K562 (cell line): ENCODE results near the gene PDZK1. TPM values are rescaled to one million over a fixed set of nuclear protein-coding genes. Genes with fewer than 3 reads are reported as not detected.
"Not testable (repeated sequence)": the region's sequence is repeated elsewhere in the genome, so short reads cannot be mapped to it uniquely, and the experiment has no call there.

Source experiments
- ATAC-seq: fragments of 200-7000 bp; cut with Tn5 transposase; 3 replicates; pipeline ENCODE4 v1.9.1; 2020; ENCODE audit warnings: moderate library complexity
- BruUV-seq: library from RNA; stranded (reverse); fragments of 400-500 nt; replicated peaks from 2 replicates; lab custom pipeline; 2021; lab: Mats Ljungman, UMichigan
- CTCF ChIA-PET: fragments of 300-600 bp; formaldehyde crosslinking; extraction: SDS; loops from one replicate; lab custom pipeline; 2021; ENCODE audit warnings: low intra/inter-chr PET ratio; lab: Yijun Ruan, JAX
- POLR2A ChIA-PET: fragments of 300-600, 350-650 bp; sonication (Branson Sonifier 250); formaldehyde crosslinking; extraction: SDS; loops from one replicate; lab custom pipeline; 2021; ENCODE audit warnings: antibody characterized with exemption, inconsistent platforms; lab: Yijun Ruan, JAX
- DNase-seq, 4 experiments: peaks; one replicate each; pipeline versions ENCODE4 v3.0.0 to v3.0.0-alpha.2; 2011 to 2018; ENCODE audit warnings: low spot score in 3 of 4, mixed read lengths in 3 of 4; ENCODE audit errors: extremely low read depth in 1 of 4
- FAIRE-seq: peaks from 2 replicates; lab custom pipeline; 2011; peaks lifted over from hg19 to GRCh38; lab: Jason Lieb, UNC
- H2AFZ ChIP-seq: 2 replicates; pipeline ENCODE4 v1.6.0; 2011; ENCODE audit warnings: low read depth, low read length, control low read depth, inconsistent platforms
- H3K27ac ChIP-seq: fragments of 200-600 bp; 3 replicates; pipeline ENCODE4 v1.8.0; 2011; ENCODE audit warnings: low read depth, mild to moderate bottlenecking, control low read depth, inconsistent platforms, low read length, moderate library complexity, mixed read lengths; ENCODE audit errors: extremely low read depth
- H3K27me3 ChIP-seq, 2 experiments: fragments of 300-600 bp in 1 of 2; 2 replicates in 1 of 2; 3 replicates in 1 of 2; pipeline versions ENCODE4 v1.6.0 to v1.8.0; 2011; ENCODE audit warnings: inconsistent platforms in 2 of 2, low read length in 2 of 2, mild to moderate bottlenecking in 1 of 2, mixed read lengths in 1 of 2, moderate library complexity in 1 of 2; ENCODE audit not compliant: control insufficient read depth in 2 of 2, insufficient read depth in 2 of 2
- H3K36me3 ChIP-seq: fragments of 300-600 bp; 3 replicates; pipeline ENCODE4 v1.8.0; 2011; ENCODE audit warnings: mild to moderate bottlenecking, low read length, inconsistent platforms; ENCODE audit not compliant: control insufficient read depth, insufficient read depth
- H3K4me1 ChIP-seq, 2 experiments: fragments of 200-600 bp in 1 of 2; replicated peaks in 1 of 2; 2 replicates in 1 of 2; 3 replicates in 1 of 2; pipeline versions ENCODE4 v1.5.1 to v1.8.0; 2011; ENCODE audit warnings: inconsistent platforms in 2 of 2, low read length in 2 of 2, mild to moderate bottlenecking in 1 of 2, mixed read lengths in 1 of 2, moderate library complexity in 1 of 2; ENCODE audit not compliant: control insufficient read depth in 2 of 2, insufficient read depth in 2 of 2
- H3K4me2 ChIP-seq: 2 replicates; pipeline ENCODE4 v1.6.1; 2011; ENCODE audit warnings: low read length, control low read depth, inconsistent platforms, mixed read lengths; ENCODE audit not compliant: insufficient read depth
- H3K4me3 ChIP-seq: fragments of 200-600 bp; sonication (generic), shearing (Covaris generic); 2 replicates; pipeline ENCODE4 v1.5.1; 2016; ENCODE audit warnings: control low read depth, inconsistent platforms
- H3K79me2 ChIP-seq: fragments of 200-600 bp; 3 replicates; pipeline ENCODE4 v1.8.0; 2011; ENCODE audit warnings: low read length, inconsistent platforms; ENCODE audit not compliant: control insufficient read depth, insufficient read depth
- H3K9ac ChIP-seq, 2 experiments: 2 replicates each; pipeline versions ENCODE4 v1.6.0 to v1.6.1; 2011; ENCODE audit warnings: low read depth in 2 of 2, low read length in 2 of 2, control low read depth in 1 of 2, inconsistent platforms in 1 of 2, mild to moderate bottlenecking in 1 of 2, mixed read lengths in 1 of 2; ENCODE audit not compliant: insufficient read depth in 1 of 2
- H3K9me1 ChIP-seq: one replicate; pipeline ENCODE4 v1.6.0; 2011; ENCODE audit warnings: inconsistent platforms, mild to moderate bottlenecking, low read length, moderate library complexity; ENCODE audit not compliant: control insufficient read depth, insufficient read depth
- H3K9me3 ChIP-seq: replicated peaks from 2 replicates; pipeline ENCODE4 v1.5.1; 2011; ENCODE audit warnings: low read depth, low read length, inconsistent platforms; ENCODE audit not compliant: control insufficient read depth, insufficient read depth
- H4K20me1 ChIP-seq: replicated peaks from 2 replicates; pipeline ENCODE4 v1.6.1; 2011; ENCODE audit warnings: low read length, inconsistent platforms, mixed read lengths; ENCODE audit not compliant: control insufficient read depth, insufficient read depth
- WGBS: fragments of 100-300 bp; shearing (Covaris generic); methylation state at CpG from one replicate; pipeline ENCODE4 v1.1.6; 2016; ENCODE audit warnings: low coverage, mixed read lengths; ENCODE audit not compliant: insufficient coverage; ENCODE audit errors: missing lambda C conversion rate; 5-methylcytosine and 5-hydroxymethylcytosine counted together
- in situ Hi-C: fragments of 300-500 bp; cut with MboI; formaldehyde crosslinking; loops from 4 replicates; pipeline ENCODE4 v1.15.0; 2018; ENCODE audit warnings: inconsistent platforms, mixed read lengths
- intact Hi-C: fragments of 100-400 bp; cut with micrococcal nuclease; formaldehyde crosslinking; loops from 2 replicates; pipeline ENCODE4 v1.14.2; 2022
- polyA plus RNA-seq, 8 experiments: library from polyadenylated mRNA; depleted of rRNA in 4 of 8; stranded (reverse) in 5 of 8; unstranded in 3 of 8; fragments of >200 nt; fragmentation: Nextera tagmentation in 2 of 8; fragmentation: Illumina TruSeq in 1 of 8; extraction: Ambion mirVana in 2 of 8; extraction: Trizol in 1 of 8; gene quantifications; 2 replicates each; pipeline versions ENCODE4 v1.2.1 to v1.2.3, GENCODE V29; 2011 to 2014; ENCODE audit warnings: inconsistent platforms in 1 of 8, missing spikeins in 1 of 8
- total RNA-seq, 7 experiments: library from RNA; depleted of rRNA in 6 of 7; stranded (reverse); fragments of >200 nt in 6 of 7; fragmentation: Illumina TruSeq in 2 of 7; extraction: Trizol in 2 of 7; gene quantifications; 2 replicates each; pipeline versions ENCODE4 v1.2.1 to v1.2.3, GENCODE V29; 2011 to 2021; ENCODE audit warnings: low replicate concordance in 1 of 7

Gene PDZK1
- total and polyA plus RNA-seq, 9 of the 15 experiments (the other 6 are each of a cell fraction or from before 2014, with no cell fraction given) = 0.04 to 0.22 (median 0.16) TPM; not detected in 2

DNA sequence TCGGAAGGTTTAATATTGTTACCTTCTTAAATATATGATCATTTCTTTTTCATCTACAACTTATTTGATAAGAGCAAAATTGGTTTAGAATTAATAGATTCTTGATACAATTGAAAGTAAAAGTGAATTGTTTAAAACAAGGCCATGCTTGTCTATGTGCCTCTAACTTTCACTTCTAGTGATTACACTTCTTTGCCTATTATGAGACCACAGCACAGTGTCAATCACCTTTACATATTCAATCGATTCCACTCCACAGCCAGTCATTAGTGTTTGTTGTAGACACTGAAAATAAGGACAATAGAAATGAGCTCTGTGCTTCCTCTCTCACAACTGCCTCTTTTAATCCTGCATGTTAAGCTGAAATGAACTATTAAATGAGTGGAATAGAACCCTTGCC is 65.3 kb downstream of the PDZK1 start:
- H3K4me3 ChIP-seq, POLR2A ChIA-PET, ATAC-seq, H3K27ac ChIP-seq, CTCF ChIA-PET, intact Hi-C loops, FAIRE-seq, H3K79me2 ChIP-seq, H3K4me1 ChIP-seq, DNase-seq, H3K4me2 ChIP-seq, in situ Hi-C loops, H3K9me1 ChIP-seq, H4K20me1 ChIP-seq, H3K36me3 ChIP-seq, H3K9ac ChIP-seq, BruUV-seq, H3K27me3 ChIP-seq, H2AFZ ChIP-seq, H3K9me3 ChIP-seq: not testable (repeated sequence)
- WGBS = 100% methylated on average over 1 of the region's 2 CpGs

DNA sequence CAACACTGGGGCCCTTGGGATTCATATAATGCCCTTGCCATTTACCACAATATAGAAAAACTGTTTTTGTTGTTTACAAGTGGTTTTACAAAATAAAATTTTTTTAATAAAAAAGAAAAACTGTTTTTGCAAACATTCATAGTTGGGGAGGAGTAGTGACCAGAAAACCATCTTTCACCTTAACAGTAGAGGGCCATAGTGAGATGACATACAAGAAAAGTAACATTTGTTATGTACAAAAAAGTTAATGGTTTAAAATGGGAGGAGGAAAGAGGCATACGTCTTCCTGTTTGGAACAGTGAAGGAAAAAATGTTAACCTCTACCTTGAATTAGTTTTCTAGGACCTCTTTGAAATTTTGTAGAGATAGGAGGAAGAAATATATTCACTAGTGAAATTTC is 70.9 kb downstream of the PDZK1 start:
- H3K9me1 ChIP-seq, H3K4me2 ChIP-seq, H4K20me1 ChIP-seq, H3K9me3 ChIP-seq, H3K9ac ChIP-seq, H3K79me2 ChIP-seq, DNase-seq, H2AFZ ChIP-seq, ATAC-seq, in situ Hi-C loops, BruUV-seq, H3K4me3 ChIP-seq, POLR2A ChIA-PET, H3K4me1 ChIP-seq, CTCF ChIA-PET, FAIRE-seq, H3K36me3 ChIP-seq, H3K27me3 ChIP-seq, intact Hi-C loops, H3K27ac ChIP-seq: not testable (repeated sequence)
- no CpG with 5 or more reads among the region's 1 CpG for WGBS

DNA sequence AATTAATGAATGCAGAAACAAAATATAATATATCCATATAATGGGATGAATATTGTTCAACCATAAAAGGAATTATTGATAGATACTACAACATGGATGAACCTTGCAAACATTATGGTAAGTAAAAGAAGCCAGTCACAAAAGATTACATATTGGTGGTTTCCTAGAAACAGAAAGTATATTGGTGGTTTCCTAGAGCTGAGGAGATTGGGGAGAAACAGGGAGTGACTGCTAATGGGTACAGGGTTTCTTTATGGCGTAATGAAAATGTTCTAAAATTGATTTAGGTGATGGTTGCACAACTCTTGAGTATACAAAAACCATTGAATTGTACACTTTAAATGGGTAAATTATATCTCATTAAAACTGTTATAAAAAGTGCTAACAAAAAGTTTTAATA is 85.0 kb downstream of the PDZK1 start:
- BruUV-seq, in situ Hi-C loops, FAIRE-seq, H3K9ac ChIP-seq, H3K27me3 ChIP-seq, H4K20me1 ChIP-seq, intact Hi-C loops, DNase-seq, ATAC-seq, POLR2A ChIA-PET, H3K9me1 ChIP-seq, CTCF ChIA-PET, H3K36me3 ChIP-seq, H3K4me1 ChIP-seq, H2AFZ ChIP-seq, H3K4me2 ChIP-seq, H3K4me3 ChIP-seq, H3K9me3 ChIP-seq, H3K79me2 ChIP-seq, H3K27ac ChIP-seq: not testable (repeated sequence)
- WGBS = no CpG with 5 or more reads among the region's 1 CpG
